Tibial nerve (tissue), 4 donors: ENCODE measurements around the gene CST7. TPM values are rescaled to one million over a fixed set of nuclear protein-coding genes. Genes with fewer than 3 reads are reported as not detected.

Experiments
- DNase-seq, 2 donors: peaks; one replicate each; pipeline ENCODE4 v3.0.0-alpha.2; 2019; ENCODE audit warnings: low spot score in 2 of 2
- H3K27ac ChIP-seq, 4 donors: fragments of 200-600 bp; sonication (generic) in 3 of 4; one replicate each; pipeline ENCODE4 v1.5.1; 2017 to 2019; ENCODE audit warnings: mild to moderate bottlenecking in 1 of 4
- H3K27me3 ChIP-seq, 2 donors: fragments of 200-600 bp; sonication (generic) in 1 of 2; one replicate each; pipeline versions ENCODE4 v1.5.1 to v1.6.0; 2017 to 2019
- H3K36me3 ChIP-seq, 3 donors: fragments of 200-600 bp; sonication (generic); one replicate each; pipeline ENCODE4 v1.5.1; 2018 to 2019
- H3K4me1 ChIP-seq, 4 donors: fragments of 200-600 bp; sonication (generic) in 3 of 4; one replicate each; pipeline ENCODE4 v1.5.1; 2017 to 2019
- H3K4me3 ChIP-seq, 4 donors: fragments of 200-600 bp; sonication (generic) in 3 of 4; one replicate each; pipeline ENCODE4 v1.5.1; 2017 to 2019; ENCODE audit warnings: mild to moderate bottlenecking in 1 of 4, moderate library complexity in 1 of 4
- H3K9me3 ChIP-seq, 4 donors: fragments of 200-600 bp; sonication (generic) in 3 of 4; one replicate each; pipeline ENCODE4 v1.5.1; 2017 to 2019
- EP300 ChIP-seq, 2 donors: sonication (generic); formaldehyde crosslinking; IDR thresholded peaks; one replicate each; pipeline ENCODE4 v1.6.1; 2017; ENCODE audit warnings: antibody characterized with exemption in 2 of 2, mild to moderate bottlenecking in 1 of 2
- POLR2A ChIP-seq, 2 donors: fragments of 450-650 bp; IDR thresholded peaks; one replicate each; pipeline ENCODE4 v1.6.1; 2017; ENCODE audit warnings: antibody characterized with exemption in 2 of 2, mild to moderate bottlenecking in 2 of 2, moderate library complexity in 2 of 2
- WGBS, 2 donors: methylation state at CpG; one replicate each; pipeline ENCODE4 v1.1.5; 2018; 5-methylcytosine and 5-hydroxymethylcytosine counted together
- total RNA-seq, 4 donors: library from RNA; depleted of rRNA; stranded (reverse); fragments of >200 nt; gene quantifications; one replicate each; pipeline ENCODE4 v1.1.0, GENCODE V29; 2016
- TF ChIP-seq, protein P1 (sequence below), 5 experiments: fragments of 200-600 bp in 3 of 5; fragments of 450-650 bp in 2 of 5; sonication (generic) in 3 of 5; IDR thresholded peaks; one replicate each; pipeline ENCODE4 v1.5.1; 2016 to 2019; ENCODE audit warnings: antibody characterized with exemption in 5 of 5, mild to moderate bottlenecking in 3 of 5, moderate library complexity in 2 of 5

The CST7 gene
- total RNA-seq, 4 donors from 2014 or later: 0.84 to 6.1 TPM; not detected in 2

DNA sequence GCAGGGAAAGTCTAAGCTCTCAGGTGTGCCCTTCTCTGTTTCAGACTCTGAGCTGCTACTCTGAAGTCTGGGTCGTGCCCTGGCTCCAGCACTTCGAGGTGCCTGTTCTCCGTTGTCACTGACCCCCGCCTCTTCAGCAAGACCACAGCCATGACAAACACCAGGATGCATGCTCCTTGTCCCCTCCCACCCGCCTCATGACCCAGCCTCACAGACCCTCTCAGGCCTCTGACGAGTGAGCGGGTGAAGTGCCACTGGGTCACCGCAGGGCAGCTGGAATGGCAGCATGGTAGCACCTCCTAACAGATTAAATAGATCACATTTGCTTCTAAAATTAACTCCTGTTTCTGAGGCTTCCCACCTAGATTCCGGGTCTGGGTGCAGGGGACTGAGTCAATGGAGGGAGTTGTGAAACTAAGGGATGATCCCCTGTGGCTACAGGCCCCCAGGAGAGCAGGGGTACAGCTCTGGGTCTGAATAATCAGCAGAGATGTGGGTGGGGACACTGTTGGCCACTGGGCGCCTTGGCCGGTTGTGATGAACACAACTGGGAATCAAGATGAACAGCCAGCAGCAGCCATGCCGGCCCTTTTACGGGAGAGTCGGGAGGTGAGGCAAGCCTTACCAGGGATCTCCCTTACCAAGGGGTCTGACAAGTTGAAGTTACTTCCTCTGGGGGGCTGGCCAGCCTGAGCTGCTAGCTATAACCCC lies 10.7 kb downstream of the CST7 start:
- no peak for DNase-seq
- Histone ChIP-seq H3K4me1 (no peaks in the 10 kb centered on the region), H3K9me3 (no peaks in the 10 kb centered on the region), H3K27ac (no peak overlapping the region), H3K27me3 (no peaks in the 10 kb centered on the region), H3K4me3 (no peak overlapping the region), H3K36me3 (peaks cover 0 to 88% (median 10%) of the 10 kb centered on the region in 3 donors)
- WGBS, 2 donors: 76 to 86% methylated on average over 11 to 14 of the region's 14 CpGs
- TF ChIP-seq, protein P1, sequence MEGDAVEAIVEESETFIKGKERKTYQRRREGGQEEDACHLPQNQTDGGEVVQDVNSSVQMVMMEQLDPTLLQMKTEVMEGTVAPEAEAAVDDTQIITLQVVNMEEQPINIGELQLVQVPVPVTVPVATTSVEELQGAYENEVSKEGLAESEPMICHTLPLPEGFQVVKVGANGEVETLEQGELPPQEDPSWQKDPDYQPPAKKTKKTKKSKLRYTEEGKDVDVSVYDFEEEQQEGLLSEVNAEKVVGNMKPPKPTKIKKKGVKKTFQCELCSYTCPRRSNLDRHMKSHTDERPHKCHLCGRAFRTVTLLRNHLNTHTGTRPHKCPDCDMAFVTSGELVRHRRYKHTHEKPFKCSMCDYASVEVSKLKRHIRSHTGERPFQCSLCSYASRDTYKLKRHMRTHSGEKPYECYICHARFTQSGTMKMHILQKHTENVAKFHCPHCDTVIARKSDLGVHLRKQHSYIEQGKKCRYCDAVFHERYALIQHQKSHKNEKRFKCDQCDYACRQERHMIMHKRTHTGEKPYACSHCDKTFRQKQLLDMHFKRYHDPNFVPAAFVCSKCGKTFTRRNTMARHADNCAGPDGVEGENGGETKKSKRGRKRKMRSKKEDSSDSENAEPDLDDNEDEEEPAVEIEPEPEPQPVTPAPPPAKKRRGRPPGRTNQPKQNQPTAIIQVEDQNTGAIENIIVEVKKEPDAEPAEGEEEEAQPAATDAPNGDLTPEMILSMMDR (IDR thresholded peaks at IDR 0.05): no peak
- TF ChIP-seq POLR2A (IDR thresholded peaks at IDR 0.05) (no peak), EP300 (IDR thresholded peaks at IDR 0.05) (no peak)

DNA sequence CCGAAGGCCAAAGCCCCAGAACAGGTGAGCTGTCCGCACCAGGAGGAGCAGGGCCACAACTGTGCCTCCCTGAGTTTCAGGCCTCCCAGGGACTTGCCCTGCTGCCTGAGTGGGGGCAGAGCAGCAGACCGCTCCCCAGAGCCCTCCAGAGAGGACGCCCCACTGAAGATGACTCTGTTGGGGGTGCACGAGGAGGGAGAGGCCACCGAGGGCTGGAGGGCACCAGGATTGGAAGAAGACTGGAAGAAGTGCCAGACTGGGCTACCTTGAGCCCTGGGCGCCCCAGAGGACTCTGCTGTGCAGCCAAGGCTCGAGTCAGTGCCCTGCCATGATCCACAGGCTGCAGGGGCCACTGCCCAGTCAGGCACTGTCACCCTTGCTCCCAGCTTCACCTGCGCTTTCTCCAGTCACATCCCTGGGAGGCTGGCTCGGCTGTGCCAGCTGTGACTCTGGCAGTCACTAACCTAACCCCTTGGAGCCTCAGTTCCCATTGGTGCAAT lies 11.3 kb downstream of the CST7 start:
- no peak overlapping the region for H3K4me3 ChIP-seq
- H3K27me3 ChIP-seq: no peaks in the 10 kb centered on the region
- DNase-seq: no peak
- WGBS, 2 donors: 90 to 97% methylated on average over 10 of the region's 10 CpGs
- TF ChIP-seq, protein P1 (IDR thresholded peaks at IDR 0.05): no peak
- no peak for TF ChIP-seq POLR2A (IDR thresholded peaks at IDR 0.05)
- TF ChIP-seq EP300 (IDR thresholded peaks at IDR 0.05): no peak
- H3K36me3 ChIP-seq: peaks cover 0 to 94% (median 10%) of the 10 kb centered on the region in 3 donors
- H3K4me1 ChIP-seq: no peaks in the 10 kb centered on the region
- no peak overlapping the region for H3K27ac ChIP-seq
- H3K9me3 ChIP-seq: no peaks in the 10 kb centered on the region

DNA sequence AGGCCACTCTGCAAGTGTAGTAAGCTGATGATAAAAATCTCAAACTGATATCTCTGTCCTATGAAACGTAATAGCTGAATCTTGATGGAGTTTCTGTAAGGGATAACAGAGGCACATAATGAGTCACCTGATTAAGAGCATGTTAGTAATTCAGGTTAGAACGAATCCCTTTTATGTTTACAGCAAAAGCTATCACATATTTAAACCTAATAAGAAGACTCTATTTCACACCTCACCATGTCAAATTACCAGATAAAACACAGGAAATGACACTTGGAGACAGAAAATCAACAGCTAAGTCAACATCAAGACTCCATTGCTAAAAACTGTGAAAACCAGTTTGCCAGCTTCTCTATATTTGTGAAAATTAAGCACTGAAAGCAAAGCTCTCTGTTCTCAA lies 11.8 kb downstream of the CST7 start:
- Histone ChIP-seq H3K27me3 (no peaks in the 10 kb centered on the region), H3K4me3 (no peak overlapping the region), H3K4me1 (no peaks in the 10 kb centered on the region), H3K36me3 (peaks cover 0 to 96% (median 10%) of the 10 kb centered on the region in 3 donors), H3K9me3 (no peaks in the 10 kb centered on the region), H3K27ac (no peak overlapping the region)
- TF ChIP-seq POLR2A (IDR thresholded peaks at IDR 0.05) (no peak), EP300 (IDR thresholded peaks at IDR 0.05) (no peak)
- TF ChIP-seq, protein P1 (IDR thresholded peaks at IDR 0.05): no peak
- 85 to 89% methylated on average over 2 of the region's 2 CpGs for WGBS, 2 donors
- DNase-seq: no peak

DNA sequence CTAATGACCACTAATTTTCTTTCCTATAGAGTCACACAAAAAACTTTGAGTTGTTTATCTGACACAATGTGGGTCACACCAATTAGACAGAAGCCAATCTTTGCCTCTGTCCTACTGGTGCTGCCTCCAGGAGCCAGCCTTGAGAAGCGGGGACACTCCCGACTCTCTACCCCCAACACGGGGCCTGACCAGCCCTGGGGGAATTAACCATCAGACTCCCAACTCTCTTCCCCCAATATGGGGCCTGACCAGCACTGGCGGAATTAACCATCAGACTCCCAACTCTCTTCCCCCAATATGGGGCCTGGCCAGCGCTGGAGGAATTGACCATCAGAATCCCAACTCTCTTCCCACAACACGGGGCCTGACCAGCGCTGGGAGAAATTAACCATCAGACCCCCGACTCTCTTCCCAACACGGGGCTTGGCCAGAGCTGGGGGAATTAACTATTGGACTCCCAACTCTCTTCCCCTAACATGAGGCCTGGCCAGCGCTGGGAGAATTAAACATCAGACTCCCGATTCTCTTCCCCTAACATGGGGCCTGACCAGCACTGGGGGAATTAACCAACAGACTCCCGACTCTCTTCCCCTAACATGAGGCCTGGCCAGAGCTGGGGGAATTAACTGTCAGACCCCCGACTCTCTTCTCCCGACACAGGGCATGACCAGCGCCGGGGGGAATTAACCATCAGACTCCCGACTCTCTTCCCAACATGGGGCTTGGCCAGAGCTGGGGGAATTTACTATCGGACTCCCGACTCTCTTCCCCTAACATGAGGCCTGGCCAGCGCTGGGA lies 12.5 kb downstream of the CST7 start:
- Histone ChIP-seq H3K36me3 (peaks cover 0 to 96% (median 10%) of the 10 kb centered on the region in 3 donors), H3K9me3 (no peaks in the 10 kb centered on the region), H3K27me3 (no peaks in the 10 kb centered on the region), H3K4me1 (no peaks in the 10 kb centered on the region), H3K27ac (no peak overlapping the region), H3K4me3 (no peak overlapping the region)
- WGBS, 2 donors: 85 to 87% methylated on average over 20 of the region's 20 CpGs
- no peak for DNase-seq
- TF ChIP-seq, protein P1 (IDR thresholded peaks at IDR 0.05): no peak
- no peak for TF ChIP-seq POLR2A (IDR thresholded peaks at IDR 0.05)
- no peak for TF ChIP-seq EP300 (IDR thresholded peaks at IDR 0.05)

DNA sequence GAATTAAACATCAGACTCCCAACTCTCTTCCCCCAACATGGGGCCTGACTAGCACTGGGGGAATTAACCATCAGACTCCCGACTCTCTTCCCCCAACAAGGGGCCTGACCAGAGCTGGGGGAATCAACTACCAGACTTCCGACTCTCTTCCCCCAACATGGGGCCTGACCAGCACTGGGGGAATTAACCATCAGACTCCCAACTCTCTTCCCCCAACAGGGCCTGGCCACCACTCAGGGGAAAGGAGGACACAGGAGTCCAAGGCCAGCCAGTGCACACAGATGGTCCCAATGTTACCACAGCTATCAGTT lies 13.1 kb downstream of the CST7 start:
- H3K27me3 ChIP-seq: no peaks in the 10 kb centered on the region
- 91 to 98% methylated on average over 2 of the region's 2 CpGs for WGBS, 2 donors
- H3K4me1 ChIP-seq: no peaks in the 10 kb centered on the region
- H3K36me3 ChIP-seq: peaks cover 0 to 98% (median 10%) of the 10 kb centered on the region in 3 donors
- H3K9me3 ChIP-seq: no peaks in the 10 kb centered on the region
- no peak overlapping the region for H3K4me3 ChIP-seq
- TF ChIP-seq EP300 (IDR thresholded peaks at IDR 0.05): no peak
- TF ChIP-seq, protein P1 (IDR thresholded peaks at IDR 0.05): no peak
- no peak for TF ChIP-seq POLR2A (IDR thresholded peaks at IDR 0.05)
- DNase-seq: no peak
- H3K27ac ChIP-seq: no peak overlapping the region
